HFF-Myc (cell line): Measurements from ENCODE around the gene ZNF761.
A peak's percentile ranks its signal among the peaks of the same experiment; 100 is the strongest.

Experiments used
- DNase-seq: peaks from one replicate; pipeline ENCODE4 v3.0.0-alpha.2; 2011; ENCODE audit warnings: low read depth; ENCODE audit errors: extremely low read depth
- H3K4me3 ChIP-seq: replicated peaks from 2 replicates; pipeline ENCODE4 v1.5.1; 2011; ENCODE audit warnings: low read depth, mild to moderate bottlenecking, control low read depth, low read length
- CTCF ChIP-seq: IDR thresholded peaks from 2 replicates; pipeline ENCODE4 v1.5.1; 2012; ENCODE audit warnings: mild to moderate bottlenecking, low read depth, low read length, control low read depth; ENCODE audit errors: missing control alignments

ZNF761 gene

GRCh38 chr19:53431399-53432087 is at the start of gene ZNF761:
Gene ZNF761 (plus strand): TSS chr19:53431984. CDS start chr19:53447269, 15,285 bp downstream.
- H3K4me3 ChIP-seq, result peak within 1 kb of the TSS; percentile 86
- peak; percentile 54 for DNase-seq
- peak; percentile 29 for TF ChIP-seq CTCF

- no peak for TF ChIP-seq CTCF
- no peak overlapping the region for H3K4me3 ChIP-seq
- no peak for DNase-seq
These were observed 43.6 kb upstream of the ZNF761 start for GRCh38 chr19:53388168-53388567.

GRCh38 chr19:53388904-53389303 is 42.9 kb upstream of the ZNF761 start:
- TF ChIP-seq CTCF, result no peak
- no peak overlapping the region for H3K4me3 ChIP-seq
- no peak for DNase-seq

- no peak for DNase-seq
- H3K4me3 ChIP-seq, result no peak overlapping the region
- no peak for TF ChIP-seq CTCF
These were observed 42.2 kb upstream of the ZNF761 start for GRCh38 chr19:53389571-53389970.

- no peak overlapping the region for H3K4me3 ChIP-seq
- DNase-seq, result no peak
- TF ChIP-seq CTCF, result no peak
These were observed 41.8 kb upstream of the ZNF761 start for GRCh38 chr19:53389978-53390377.

- DNase-seq, result no peak
- TF ChIP-seq CTCF, result no peak
- peak overlapping the region; percentile 56 for H3K4me3 ChIP-seq
These were observed 37.2 kb upstream of the ZNF761 start for GRCh38 chr19:53394522-53394973.
